Peyer's patch (tissue), 4 donors: ENCODE results near the gene GAST.

Source experiments
- POLR2A ChIP-seq, 2 donors: fragments of 450-650 bp; IDR thresholded peaks; one replicate each; pipeline ENCODE4 v1.5.1; 2017; ENCODE audit warnings: antibody characterized with exemption in 2 of 2, mild to moderate bottlenecking in 2 of 2, moderate library complexity in 2 of 2
- TF ChIP-seq, protein P1 (sequence below), 6 experiments: fragments of 450-650 bp in 4 of 6; fragments of 200-600 bp in 2 of 6; sonication (generic) in 1 of 6; IDR thresholded peaks; one replicate each; pipeline ENCODE4 v1.5.1; 2017 to 2019; ENCODE audit warnings: antibody characterized with exemption in 6 of 6, mild to moderate bottlenecking in 3 of 6, moderate library complexity in 1 of 6

DNA sequence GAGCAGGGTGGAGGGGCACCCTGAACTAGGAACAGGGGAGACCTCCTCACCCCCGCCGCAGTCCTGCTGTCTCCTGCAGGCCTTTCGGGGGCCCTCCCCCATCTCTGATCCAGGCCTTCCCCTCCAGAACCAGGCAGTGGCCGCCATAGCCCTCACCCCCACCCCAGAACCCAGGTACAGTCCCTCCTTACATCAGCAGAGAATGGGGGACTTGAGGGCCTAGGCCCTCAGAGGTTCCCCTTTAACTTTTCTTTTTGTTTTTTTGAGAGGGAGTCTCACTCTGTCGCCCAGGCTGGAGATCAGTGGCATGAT lies 26.6 kb downstream of the GAST start:
- TF ChIP-seq, protein P1, sequence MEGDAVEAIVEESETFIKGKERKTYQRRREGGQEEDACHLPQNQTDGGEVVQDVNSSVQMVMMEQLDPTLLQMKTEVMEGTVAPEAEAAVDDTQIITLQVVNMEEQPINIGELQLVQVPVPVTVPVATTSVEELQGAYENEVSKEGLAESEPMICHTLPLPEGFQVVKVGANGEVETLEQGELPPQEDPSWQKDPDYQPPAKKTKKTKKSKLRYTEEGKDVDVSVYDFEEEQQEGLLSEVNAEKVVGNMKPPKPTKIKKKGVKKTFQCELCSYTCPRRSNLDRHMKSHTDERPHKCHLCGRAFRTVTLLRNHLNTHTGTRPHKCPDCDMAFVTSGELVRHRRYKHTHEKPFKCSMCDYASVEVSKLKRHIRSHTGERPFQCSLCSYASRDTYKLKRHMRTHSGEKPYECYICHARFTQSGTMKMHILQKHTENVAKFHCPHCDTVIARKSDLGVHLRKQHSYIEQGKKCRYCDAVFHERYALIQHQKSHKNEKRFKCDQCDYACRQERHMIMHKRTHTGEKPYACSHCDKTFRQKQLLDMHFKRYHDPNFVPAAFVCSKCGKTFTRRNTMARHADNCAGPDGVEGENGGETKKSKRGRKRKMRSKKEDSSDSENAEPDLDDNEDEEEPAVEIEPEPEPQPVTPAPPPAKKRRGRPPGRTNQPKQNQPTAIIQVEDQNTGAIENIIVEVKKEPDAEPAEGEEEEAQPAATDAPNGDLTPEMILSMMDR (IDR thresholded peaks at IDR 0.05): no peak
- TF ChIP-seq POLR2A (IDR thresholded peaks at IDR 0.05): no peak
